ENCODE data around the gene ARPC1A. TPM values are rescaled to one million over a fixed set of nuclear protein-coding genes. Genes with fewer than 3 reads are reported as not detected.
"Not testable (repeated sequence)": the region's sequence is repeated elsewhere in the genome, so short reads cannot be mapped to it uniquely, and the experiment has no call there.

Gene ARPC1A
- total RNA-seq, 1 experiment from 2014 or later: 177 TPM

DNA sequence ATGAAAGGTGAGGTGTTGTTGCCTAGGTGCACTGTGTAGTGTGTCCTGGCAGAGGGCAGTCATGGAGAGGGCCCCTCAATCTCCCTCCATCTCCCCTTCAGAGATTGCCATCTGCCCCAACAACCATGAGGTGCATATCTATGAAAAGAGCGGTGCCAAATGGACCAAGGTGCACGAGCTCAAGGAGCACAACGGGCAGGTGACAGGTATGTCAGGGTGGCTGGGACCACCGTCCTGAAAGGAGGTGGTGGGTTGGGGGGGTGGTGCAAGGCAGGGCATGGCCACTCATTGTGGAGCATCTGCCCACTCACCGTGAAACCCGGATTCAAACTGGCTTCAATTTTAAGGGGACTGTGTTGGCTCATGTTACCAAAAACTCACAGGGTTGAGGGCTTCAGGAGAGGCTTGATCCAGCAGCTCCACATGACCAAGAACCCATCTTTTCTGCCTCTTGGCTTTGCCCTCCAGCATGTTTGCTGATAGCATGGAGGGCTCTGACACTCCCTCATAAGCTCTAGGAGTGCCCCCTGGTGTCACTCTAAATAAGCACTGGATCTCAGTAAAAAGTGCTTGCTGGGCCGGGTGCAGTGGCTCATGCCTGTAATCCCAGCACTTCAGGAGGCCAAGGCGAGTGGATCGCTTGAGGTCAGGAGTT is 61.0 kb downstream of the ARPC1A start:
- DNase-seq (ENCODE audit: extremely low read depth, low read depth): peak; percentile 47

DNA sequence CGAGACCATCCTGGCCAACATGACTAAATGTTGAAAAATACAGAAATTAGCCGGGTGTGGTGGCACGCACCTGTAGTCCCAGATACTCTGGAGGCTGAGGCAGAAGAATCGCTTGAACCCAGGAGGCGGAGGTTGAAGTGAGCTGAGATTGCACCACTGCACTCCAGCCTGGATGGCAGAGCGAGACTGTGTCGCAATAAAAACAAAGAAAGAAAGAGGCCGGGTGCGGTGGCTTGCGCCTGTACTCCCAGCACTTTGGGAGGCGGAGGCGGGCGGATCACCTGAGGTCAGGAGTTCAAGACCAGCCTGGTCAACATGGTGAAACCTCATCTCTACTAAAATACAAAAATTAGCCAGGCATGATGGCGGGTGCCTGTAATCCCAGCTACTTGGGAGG is 61.5 kb downstream of the ARPC1A start:
- DNase-seq (ENCODE audit: extremely low read depth, low read depth): not testable (repeated sequence)

DNA sequence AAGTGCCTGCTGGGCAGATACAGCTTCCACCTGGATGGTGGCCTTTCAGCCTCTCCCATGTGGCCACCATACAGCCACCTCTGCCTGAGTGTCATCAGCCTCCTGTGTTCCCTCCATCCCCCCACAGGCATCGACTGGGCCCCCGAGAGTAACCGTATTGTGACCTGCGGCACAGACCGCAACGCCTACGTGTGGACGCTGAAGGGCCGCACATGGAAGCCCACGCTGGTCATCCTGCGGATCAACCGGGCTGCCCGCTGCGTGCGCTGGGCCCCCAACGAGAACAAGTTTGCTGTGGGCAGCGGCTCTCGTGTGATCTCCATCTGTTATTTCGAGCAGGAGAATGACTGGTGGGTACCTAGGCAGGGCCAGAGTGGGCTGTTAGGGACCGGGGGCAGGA is 62.2 kb downstream of the ARPC1A start:
- DNase-seq (ENCODE audit: extremely low read depth, low read depth): no peak

- no peak for DNase-seq (ENCODE audit: extremely low read depth, low read depth)
Measured at GRCh38 chr7:99389772-99390171, 64.1 kb downstream of the ARPC1A start.

- no peak for DNase-seq (ENCODE audit: extremely low read depth, low read depth)
Measured at GRCh38 chr7:99390941-99391602, 65.4 kb downstream of the ARPC1A start.

DNA sequence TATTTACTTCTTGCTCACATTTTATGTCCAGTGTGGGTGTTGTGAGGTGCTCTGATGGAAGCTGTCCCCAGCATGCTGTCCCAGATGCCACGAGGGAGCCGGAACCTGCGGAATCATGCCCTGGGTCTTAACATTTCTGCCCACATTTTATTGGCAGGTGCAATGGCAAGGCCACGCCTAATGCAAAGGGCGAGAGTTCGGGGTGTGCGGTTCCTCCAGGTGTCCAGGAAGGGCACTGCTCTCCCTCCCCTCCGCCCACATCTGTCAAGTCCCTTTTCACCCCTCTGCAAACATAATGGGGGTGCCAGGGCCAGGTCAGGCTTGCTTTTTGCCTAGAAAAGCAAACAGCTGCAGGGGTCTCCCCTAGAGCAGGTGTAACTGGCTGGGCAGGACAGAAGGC is 66.3 kb downstream of the ARPC1A start:
- no peak for DNase-seq (ENCODE audit: extremely low read depth, low read depth)

- DNase-seq (ENCODE audit: extremely low read depth, low read depth): no peak
Measured at GRCh38 chr7:99392659-99393354, 67.1 kb downstream of the ARPC1A start.

DNA sequence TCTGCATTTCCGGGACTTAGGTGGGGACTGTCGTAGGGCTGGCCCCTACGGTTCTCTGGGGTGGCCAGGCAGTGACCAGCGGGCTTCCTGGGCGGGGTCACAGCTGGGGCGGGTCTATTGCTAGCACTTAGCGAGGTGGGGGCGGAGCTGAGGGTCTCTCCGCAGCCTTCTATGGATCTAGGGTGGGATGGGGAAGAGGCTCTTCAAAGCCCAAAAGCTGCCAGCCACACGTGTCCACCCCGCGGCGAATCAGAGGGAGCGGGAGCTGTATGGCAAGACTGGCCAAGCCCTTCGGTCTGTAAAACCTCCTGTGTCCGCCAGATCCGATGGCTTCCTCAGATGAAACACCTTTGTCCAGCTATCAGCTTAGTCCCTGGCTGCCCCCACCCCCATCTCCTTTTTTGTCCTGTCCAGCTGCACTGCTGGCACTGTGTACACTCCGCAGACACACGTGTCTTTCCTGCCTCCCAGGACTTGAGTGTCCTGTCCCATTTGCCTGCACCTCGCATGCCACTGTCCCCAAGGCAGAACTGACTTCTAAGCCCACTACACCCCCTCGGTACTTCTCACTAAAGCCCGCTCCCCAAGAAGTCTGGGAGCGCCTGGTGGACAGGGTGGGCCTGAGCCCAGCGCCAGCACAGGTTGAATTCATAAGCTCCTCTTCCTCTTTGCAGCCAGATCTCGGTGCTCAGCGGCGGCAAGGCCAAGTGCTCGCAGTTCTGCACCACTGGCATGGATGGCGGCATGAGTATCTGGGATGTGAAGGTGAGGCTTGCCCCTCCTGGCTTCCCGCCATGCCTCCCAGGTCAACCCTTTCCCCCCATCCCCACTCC is 67.9 kb downstream of the ARPC1A start:
- no peak for DNase-seq (ENCODE audit: extremely low read depth, low read depth)

DNA sequence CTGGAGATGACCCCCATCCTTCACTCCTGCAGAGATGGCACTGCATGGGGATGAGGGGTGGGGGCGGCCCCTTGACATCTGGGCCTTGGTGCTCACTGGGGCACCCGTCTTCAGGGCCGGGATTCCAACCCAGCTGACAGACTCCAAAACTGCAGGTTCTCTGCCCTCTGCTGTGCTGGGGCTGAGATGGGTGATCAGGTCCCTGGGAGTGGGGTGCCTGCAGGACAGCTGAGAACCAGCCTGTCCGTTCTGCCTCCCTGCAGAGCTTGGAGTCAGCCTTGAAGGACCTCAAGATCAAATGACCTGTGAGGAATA is 68.4 kb downstream of the ARPC1A start:
- no peak for DNase-seq (ENCODE audit: extremely low read depth, low read depth)

DNA sequence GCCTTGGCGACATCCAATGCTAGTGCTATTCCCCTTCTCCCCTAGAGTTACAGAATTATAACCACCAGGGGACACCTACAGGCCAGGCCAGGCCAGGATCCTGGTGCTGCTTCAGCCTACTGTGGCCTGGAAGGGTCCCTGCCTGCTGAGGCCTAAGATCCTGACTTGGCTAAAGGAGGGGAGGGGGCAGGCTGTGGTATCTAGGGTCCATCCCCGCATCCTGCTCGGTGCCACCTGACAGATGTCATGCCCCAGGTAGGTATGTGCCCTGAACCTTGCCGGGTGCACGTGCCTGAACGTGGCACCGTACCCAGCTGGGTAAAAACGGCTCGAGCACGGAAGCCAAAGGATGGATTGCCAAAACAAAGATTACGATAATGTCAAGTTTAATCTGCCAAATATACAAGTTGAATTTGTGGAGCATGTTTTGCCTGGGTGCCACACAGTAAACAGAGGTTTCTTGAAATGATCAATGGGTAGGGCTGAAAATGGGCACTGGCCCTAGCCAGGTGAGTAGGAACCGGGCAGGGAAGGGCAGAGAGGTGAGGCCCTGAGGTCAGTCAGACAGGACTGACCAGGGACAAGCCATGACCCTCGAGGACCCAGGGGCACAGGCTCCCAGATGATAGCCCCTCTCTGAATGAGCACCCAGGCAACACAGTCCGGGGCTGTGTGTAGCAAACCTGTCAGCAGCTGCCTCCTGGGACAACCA is 70.1 kb downstream of the ARPC1A start:
- no peak for DNase-seq (ENCODE audit: extremely low read depth, low read depth)

- DNase-seq (ENCODE audit: extremely low read depth, low read depth): no peak
Measured at GRCh38 chr7:99396418-99397296, 71.0 kb downstream of the ARPC1A start.

- no peak for DNase-seq (ENCODE audit: extremely low read depth, low read depth)
Measured at GRCh38 chr7:99397297-99397983, 71.7 kb downstream of the ARPC1A start.

DNA sequence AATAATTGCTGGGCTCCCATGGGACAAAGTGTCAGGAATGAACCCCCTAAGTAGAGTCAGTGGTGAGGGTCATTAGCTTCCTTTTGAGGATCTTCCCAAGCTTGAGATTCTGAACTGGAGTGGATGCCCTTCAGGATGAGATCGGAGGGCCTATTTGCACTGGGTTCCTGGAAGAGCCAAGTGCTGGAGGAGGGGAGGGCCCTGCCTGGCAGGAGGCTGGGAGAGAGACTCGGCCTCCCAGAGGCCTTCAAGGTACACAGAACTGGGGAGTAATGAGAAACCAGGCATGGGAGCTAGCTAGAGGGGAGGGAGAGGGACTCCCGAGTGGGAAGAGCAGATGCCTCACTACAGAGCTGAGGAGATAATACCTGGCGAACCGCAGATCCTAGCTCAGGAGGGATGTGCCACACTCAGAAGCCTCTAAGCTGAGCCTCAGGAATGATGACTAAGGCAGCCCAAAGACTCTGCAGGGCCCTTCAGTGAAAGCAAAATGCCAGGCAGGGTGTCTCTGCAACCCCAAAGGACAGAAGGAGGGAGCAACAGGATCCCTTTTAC is 73.3 kb downstream of the ARPC1A start:
- DNase-seq (ENCODE audit: extremely low read depth, low read depth): no peak

DNA sequence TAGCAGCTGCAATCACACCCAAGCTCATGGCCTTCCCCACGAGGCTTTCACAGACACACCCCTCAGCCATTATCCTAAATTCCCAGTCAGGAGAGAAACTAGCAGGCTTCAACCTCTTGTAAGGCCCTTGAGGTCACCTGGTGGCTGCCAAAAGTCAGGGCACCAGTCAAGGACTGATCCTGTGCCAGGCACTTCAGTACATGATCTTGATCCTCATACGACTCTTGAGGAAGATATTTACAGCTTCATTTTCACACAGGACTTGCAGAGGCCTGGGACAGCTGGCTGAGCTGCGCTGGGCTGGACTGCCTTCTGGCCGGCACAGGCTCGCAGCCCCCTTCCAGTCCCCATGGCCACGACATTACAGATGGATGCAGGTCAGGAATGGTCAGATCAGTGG is 73.9 kb downstream of the ARPC1A start:
- DNase-seq (ENCODE audit: extremely low read depth, low read depth): no peak

DNA sequence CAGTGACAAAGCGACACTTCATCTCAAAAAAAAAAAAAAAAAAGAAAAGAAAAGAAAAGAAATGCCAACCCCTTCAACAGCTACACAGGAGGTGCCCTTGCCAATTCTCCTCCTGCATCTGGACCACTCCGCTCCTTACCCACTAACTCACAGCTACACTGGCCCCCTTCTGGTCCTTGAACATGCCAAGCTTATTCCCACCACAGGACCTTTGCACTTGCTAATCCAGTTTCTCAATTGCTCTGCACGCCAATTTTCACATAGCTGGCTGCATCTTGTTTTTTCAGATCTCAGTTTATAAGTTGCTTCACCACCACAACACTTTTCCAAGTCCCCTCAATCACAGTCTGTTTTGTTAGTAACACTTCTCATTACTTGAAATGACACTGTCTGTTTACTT is 77.2 kb downstream of the ARPC1A start:
- DNase-seq (ENCODE audit: extremely low read depth, low read depth): no peak

- DNase-seq (ENCODE audit: extremely low read depth, low read depth): no peak
Measured at GRCh38 chr7:99403764-99404163, 78.1 kb downstream of the ARPC1A start.

GRCh38 chr7:99404235-99404976 is 78.7 kb downstream of the ARPC1A start:
- no peak for DNase-seq (ENCODE audit: extremely low read depth, low read depth)

DNA sequence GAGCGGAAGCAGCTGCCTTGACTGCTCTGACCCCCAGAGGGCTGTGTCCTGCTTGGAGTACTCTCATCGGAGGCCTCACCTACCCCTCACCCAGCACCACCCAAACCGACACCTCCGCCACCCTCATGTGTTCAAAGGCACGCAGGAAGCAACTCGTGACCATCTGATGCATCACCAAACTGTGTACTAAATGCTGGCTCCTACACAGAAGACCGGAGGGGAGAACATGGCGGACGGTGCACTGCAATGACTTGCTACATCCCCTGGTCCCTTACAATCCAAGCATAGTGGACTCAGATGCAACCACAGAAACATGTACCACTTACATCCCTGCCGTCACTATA is 79.3 kb downstream of the ARPC1A start:
- DNase-seq (ENCODE audit: extremely low read depth, low read depth): no peak
